Measurements from ENCODE around the gene PTBP2. TPM values are rescaled to one million over a fixed set of nuclear protein-coding genes. Genes with fewer than 3 reads are reported as not detected.

The PTBP2 gene
- total RNA-seq = 10 to 100 TPM in 3 of 4 donors, 1 to 10 TPM in 1; 8.2 to 21.2 (median 17.1) TPM

GRCh38 chr1:96721416-96722160 lies at the start of gene PTBP2:
Gene PTBP2 (plus strand): TSS chr1:96721784. CDS start chr1:96721865, 81 bp downstream.
- WGBS, 2 donors = 0% methylated on average over 29 to 31 of the region's 75 CpGs
- peak within 1 kb of the TSS; percentile 94 for H3K4me3 ChIP-seq (ENCODE audit: low read depth, poor library complexity, severe bottlenecking)
- intact Hi-C loops (cut with DNase I; ENCODE audit: low total_unique reads) = no loop called here
- TF ChIP-seq CTCF (IDR thresholded peaks at IDR 0.05) = no peak
- TF ChIP-seq POLR2A (IDR thresholded peaks at IDR 0.05) = no peak
- DNase-seq (ENCODE audit: low spot score in 2 of 2) = peak; percentile 70 to 95

- no peak for TF ChIP-seq CTCF (IDR thresholded peaks at IDR 0.05)
- TF ChIP-seq POLR2A (IDR thresholded peaks at IDR 0.05) = no peak
- H3K4me3 ChIP-seq (ENCODE audit: low read depth, poor library complexity, severe bottlenecking) = no peak overlapping the region
- DNase-seq (ENCODE audit: low spot score in 2 of 2) = no peak
- 53 to 77% methylated on average over 1 of the region's 1 CpG for WGBS, 2 donors
- intact Hi-C loops (cut with DNase I; ENCODE audit: low total_unique reads) = no loop called here
Measured at GRCh38 chr1:96674915-96675314, 46.7 kb upstream of the PTBP2 start.

- no peak overlapping the region for H3K4me3 ChIP-seq (ENCODE audit: low read depth, poor library complexity, severe bottlenecking)
- WGBS, 2 donors = 62 to 77% methylated on average over 6 of the region's 6 CpGs
- TF ChIP-seq POLR2A (IDR thresholded peaks at IDR 0.05) (no peak), CTCF (IDR thresholded peaks at IDR 0.05) (no peak)
- DNase-seq (ENCODE audit: low spot score in 2 of 2) = no peak
- intact Hi-C loops (cut with DNase I; ENCODE audit: low total_unique reads) = no loop called here
Measured at GRCh38 chr1:96682056-96682455, 39.5 kb upstream of the PTBP2 start.

GRCh38 chr1:96683931-96684330 lies 37.7 kb upstream of the PTBP2 start:
- intact Hi-C loops (cut with DNase I; ENCODE audit: low total_unique reads) = no loop called here
- TF ChIP-seq CTCF (IDR thresholded peaks at IDR 0.05) (no peak), POLR2A (IDR thresholded peaks at IDR 0.05) (no peak)
- WGBS, 2 donors = 76 to 86% methylated on average over 2 of the region's 2 CpGs
- DNase-seq (ENCODE audit: low spot score in 2 of 2) = peak in 1 of 2 donors; percentile 16
- H3K4me3 ChIP-seq (ENCODE audit: low read depth, poor library complexity, severe bottlenecking) = no peak overlapping the region

- H3K4me3 ChIP-seq (ENCODE audit: low read depth, poor library complexity, severe bottlenecking) = no peak overlapping the region
- DNase-seq (ENCODE audit: low spot score in 2 of 2) = no peak
- TF ChIP-seq CTCF (IDR thresholded peaks at IDR 0.05) = no peak
- no peak for TF ChIP-seq POLR2A (IDR thresholded peaks at IDR 0.05)
- intact Hi-C loops (cut with DNase I; ENCODE audit: low total_unique reads) = no loop called here
Measured at GRCh38 chr1:96684744-96685143, 36.8 kb upstream of the PTBP2 start.

GRCh38 chr1:96688767-96689166 lies 32.8 kb upstream of the PTBP2 start:
- H3K4me3 ChIP-seq (ENCODE audit: low read depth, poor library complexity, severe bottlenecking) = no peak overlapping the region
- intact Hi-C loops (cut with DNase I; ENCODE audit: low total_unique reads) = no loop called here
- WGBS, 2 donors = 62 to 68% methylated on average over 1 of the region's 1 CpG
- TF ChIP-seq POLR2A (IDR thresholded peaks at IDR 0.05) = no peak
- no peak for TF ChIP-seq CTCF (IDR thresholded peaks at IDR 0.05)
- no peak for DNase-seq (ENCODE audit: low spot score in 2 of 2)

Data from lower leg skin (tissue), 4 donors.